Measurements from ENCODE around the gene CHST5. TPM values are rescaled to one million over a fixed set of nuclear protein-coding genes. Genes with fewer than 3 reads are reported as not detected.
A peak's percentile ranks its signal among the peaks of the same experiment; 100 is the strongest.

CHST5 gene
- total RNA-seq, 5 donors from 2014 or later (not counting 1 experiment from before 2014, with no cell fraction given), result 0.09 TPM; not detected in 4

- Mint-ChIP-seq H3K36me3 (peaks cover 59% of the 10 kb centered on the region), H3K4me1 (peaks cover 13 to 42% (median 34%) of the 10 kb centered on the region in 3 donors), H3K27ac (peak overlapping the region in 1 of 2 donors; percentile 19), H3K4me3 (no peak overlapping the region), H3K27me3 (no peaks in the 10 kb centered on the region), H3K9me3 (no peaks in the 10 kb centered on the region)
- ATAC-seq (replicated peaks in 1 of 4), result no peak
- ChIA-PET CTCF (no interaction called here), POLR2A (interaction anchor here in 1 of 2 donors (0.6 kb wide), 1 partner anchor 69 kb away, joined by 3 read pairs; no protein-coding TSS in a partner anchor)
- no peak for DNase-seq
- Histone ChIP-seq H3K27ac (ENCODE audit: low read length) (no peak overlapping the region), H3K36me3 (ENCODE audit: control insufficient read depth in 2 of 2, extremely low read depth in 1 of 2, insufficient read depth in 1 of 2, low read length in 1 of 2) (peaks cover 13 to 82% of the 10 kb centered on the region in 2 donors), H3K4me1 (ENCODE audit: control insufficient read depth in 1 of 2, extremely low read depth in 1 of 2, insufficient read depth in 2 of 2, low read length in 2 of 2) (peaks cover 0 to 6% of the 10 kb centered on the region in 2 experiments), H3K4me3 (ENCODE audit: control insufficient read depth in 1 of 2, extremely low read depth in 1 of 2, low read length in 1 of 2) (no peak overlapping the region), H3K9me3 (no peaks in the 10 kb centered on the region), H3K27me3 (replicated peaks in 1 of 2; ENCODE audit: control insufficient read depth in 2 of 2, extremely low read depth in 1 of 2, insufficient read depth in 2 of 2, low read length in 1 of 2) (no peaks in the 10 kb centered on the region)
- 60% methylated on average over 1 of the region's 3 CpGs for WGBS (ENCODE audit: insufficient coverage)
Measured at GRCh38 chr16:75575958-75576357, 40.0 kb upstream of the CHST5 start.

GRCh38 chr16:75573955-75574354 is 38.0 kb upstream of the CHST5 start:
- Mint-ChIP-seq H3K27ac (peak overlapping the region in 1 of 2 donors; percentile 22), H3K27me3 (no peaks in the 10 kb centered on the region), H3K36me3 (peaks cover 61% of the 10 kb centered on the region), H3K9me3 (no peaks in the 10 kb centered on the region), H3K4me3 (no peak overlapping the region), H3K4me1 (peaks cover 28 to 52% (median 45%) of the 10 kb centered on the region in 3 donors)
- no peaks in the 10 kb centered on the region for H3K27me3 ChIP-seq (replicated peaks in 1 of 2; ENCODE audit: control insufficient read depth in 2 of 2, extremely low read depth in 1 of 2, insufficient read depth in 2 of 2, low read length in 1 of 2)
- DNase-seq (no peak), ATAC-seq (replicated peaks in 1 of 4) (no peak)
- no peak overlapping the region for H3K4me3 ChIP-seq (ENCODE audit: control insufficient read depth in 1 of 2, extremely low read depth in 1 of 2, low read length in 1 of 2)
- WGBS (ENCODE audit: insufficient coverage), result 100% methylated on average over 5 of the region's 5 CpGs
- peaks cover 13 to 89% of the 10 kb centered on the region in 2 donors for H3K36me3 ChIP-seq (ENCODE audit: control insufficient read depth in 2 of 2, extremely low read depth in 1 of 2, insufficient read depth in 1 of 2, low read length in 1 of 2)
- peaks cover 0 to 11% of the 10 kb centered on the region in 2 experiments for H3K4me1 ChIP-seq (ENCODE audit: control insufficient read depth in 1 of 2, extremely low read depth in 1 of 2, insufficient read depth in 2 of 2, low read length in 2 of 2)
- no peak overlapping the region for H3K27ac ChIP-seq (ENCODE audit: low read length)
- CTCF ChIA-PET, result interaction anchor here (0.6 kb wide), 2 partner anchors 25 to 158 kb away, joined by 3 read pairs; no protein-coding TSS in a partner anchor
- POLR2A ChIA-PET, result interaction anchor here in 1 of 2 donors (0.7 kb wide), 1 partner anchor 41 kb away, joined by 3 read pairs; no protein-coding TSS in a partner anchor
- no peaks in the 10 kb centered on the region for H3K9me3 ChIP-seq

GRCh38 chr16:75572864-75573542 is 37.1 kb upstream of the CHST5 start:
- no peaks in the 10 kb centered on the region for H3K9me3 Mint-ChIP-seq
- ChIA-PET CTCF (interaction anchor here (0.5 to 0.6 kb wide), 2 partner anchors 24 to 29 kb away, joined by 3 to 7 read pairs; no protein-coding TSS in a partner anchor), POLR2A (interaction anchor here (0.6 kb wide), 2 partner anchors 56 to 906 kb away, joined by 3 to 11 read pairs; partner anchors contain the start of gene RFWD3 (in 1 of the 2))
- peaks cover 56% of the 10 kb centered on the region for H3K36me3 Mint-ChIP-seq
- H3K4me3 Mint-ChIP-seq, result no peak overlapping the region
- H3K27me3 Mint-ChIP-seq, result no peaks in the 10 kb centered on the region
- no peak overlapping the region for H3K27ac Mint-ChIP-seq
- no peak for DNase-seq
- no peak overlapping the region for H3K27ac ChIP-seq (ENCODE audit: low read length)
- peaks cover 0 to 16% of the 10 kb centered on the region in 2 experiments for H3K4me1 ChIP-seq (ENCODE audit: control insufficient read depth in 1 of 2, extremely low read depth in 1 of 2, insufficient read depth in 2 of 2, low read length in 2 of 2)
- no peak overlapping the region for H3K4me3 ChIP-seq (ENCODE audit: control insufficient read depth in 1 of 2, extremely low read depth in 1 of 2, low read length in 1 of 2)
- H3K9me3 ChIP-seq, result no peaks in the 10 kb centered on the region
- peaks cover 13 to 90% of the 10 kb centered on the region in 2 donors for H3K36me3 ChIP-seq (ENCODE audit: control insufficient read depth in 2 of 2, extremely low read depth in 1 of 2, insufficient read depth in 1 of 2, low read length in 1 of 2)
- 97% methylated on average over 3 of the region's 3 CpGs for WGBS (ENCODE audit: insufficient coverage)
- ATAC-seq (replicated peaks in 1 of 4), result no peak
- peaks cover 33 to 55% (median 52%) of the 10 kb centered on the region in 3 donors for H3K4me1 Mint-ChIP-seq
- no peaks in the 10 kb centered on the region for H3K27me3 ChIP-seq (replicated peaks in 1 of 2; ENCODE audit: control insufficient read depth in 2 of 2, extremely low read depth in 1 of 2, insufficient read depth in 2 of 2, low read length in 1 of 2)

- no peak for DNase-seq
- H3K27me3 ChIP-seq (replicated peaks in 1 of 2; ENCODE audit: control insufficient read depth in 2 of 2, extremely low read depth in 1 of 2, insufficient read depth in 2 of 2, low read length in 1 of 2), result no peaks in the 10 kb centered on the region
- no peak overlapping the region for H3K27ac ChIP-seq (ENCODE audit: low read length)
- H3K4me3 ChIP-seq (ENCODE audit: control insufficient read depth in 1 of 2, extremely low read depth in 1 of 2, low read length in 1 of 2), result no peak overlapping the region
- H3K27ac Mint-ChIP-seq, result no peak overlapping the region
- H3K4me1 Mint-ChIP-seq, result peaks cover 50 to 64% (median 60%) of the 10 kb centered on the region in 3 donors
- no peaks in the 10 kb centered on the region for H3K9me3 Mint-ChIP-seq
- peaks cover 41% of the 10 kb centered on the region for H3K36me3 Mint-ChIP-seq
- no peak for ATAC-seq (replicated peaks in 1 of 4)
- ChIA-PET POLR2A (interaction anchor here in 1 of 2 donors (0.5 kb wide), 1 partner anchor 217 kb away, joined by 3 read pairs; no protein-coding TSS in a partner anchor), CTCF (no interaction called here)
- H3K27me3 Mint-ChIP-seq, result no peaks in the 10 kb centered on the region
- WGBS (ENCODE audit: insufficient coverage), result 63% methylated on average over 1 of the region's 5 CpGs
- H3K9me3 ChIP-seq, result no peaks in the 10 kb centered on the region
- no peak overlapping the region for H3K4me3 Mint-ChIP-seq
- peaks cover 6 to 35% of the 10 kb centered on the region in 2 experiments for H3K4me1 ChIP-seq (ENCODE audit: control insufficient read depth in 1 of 2, extremely low read depth in 1 of 2, insufficient read depth in 2 of 2, low read length in 2 of 2)
- H3K36me3 ChIP-seq (ENCODE audit: control insufficient read depth in 2 of 2, extremely low read depth in 1 of 2, insufficient read depth in 1 of 2, low read length in 1 of 2), result peaks cover 8 to 72% of the 10 kb centered on the region in 2 donors
Measured at GRCh38 chr16:75570396-75571065, 34.6 kb upstream of the CHST5 start.

GRCh38 chr16:75567911-75568310 is 32.0 kb upstream of the CHST5 start:
- no peak overlapping the region for H3K27ac ChIP-seq (ENCODE audit: low read length)
- peaks cover 5% of the 10 kb centered on the region in 2 donors for H3K27me3 Mint-ChIP-seq
- H3K9me3 Mint-ChIP-seq, result no peaks in the 10 kb centered on the region
- no peaks in the 10 kb centered on the region for H3K9me3 ChIP-seq
- H3K4me3 ChIP-seq (ENCODE audit: control insufficient read depth in 1 of 2, extremely low read depth in 1 of 2, low read length in 1 of 2), result no peak overlapping the region
- peaks cover 23% of the 10 kb centered on the region for H3K36me3 Mint-ChIP-seq
- 100% methylated on average over 2 of the region's 4 CpGs for WGBS (ENCODE audit: insufficient coverage)
- peaks cover 0 to 51% of the 10 kb centered on the region in 2 donors for H3K36me3 ChIP-seq (ENCODE audit: control insufficient read depth in 2 of 2, extremely low read depth in 1 of 2, insufficient read depth in 1 of 2, low read length in 1 of 2)
- ChIA-PET CTCF (interaction anchor here in 1 of 2 donors (0.5 kb wide), 1 partner anchor 411 kb away, joined by 5 read pairs; no protein-coding TSS in a partner anchor), POLR2A (interaction anchor here in 1 of 2 donors (0.6 to 3.2 kb wide), 2 partner anchors 79 to 191 kb away, joined by 3 to 13 read pairs; partner anchors contain the start of genes KARS1 and TERF2IP)
- H3K27ac Mint-ChIP-seq, result peak overlapping the region; percentile 28 to 64
- H3K27me3 ChIP-seq (replicated peaks in 1 of 2; ENCODE audit: control insufficient read depth in 2 of 2, extremely low read depth in 1 of 2, insufficient read depth in 2 of 2, low read length in 1 of 2), result peaks cover 0 to 4% of the 10 kb centered on the region in 2 experiments
- H3K4me3 Mint-ChIP-seq, result peak overlapping the region; percentile 89 to 100 (median 99)
- ATAC-seq (replicated peaks in 1 of 4), result no peak
- DNase-seq, result no peak
- peaks cover 6 to 40% of the 10 kb centered on the region in 2 experiments for H3K4me1 ChIP-seq (ENCODE audit: control insufficient read depth in 1 of 2, extremely low read depth in 1 of 2, insufficient read depth in 2 of 2, low read length in 2 of 2)
- H3K4me1 Mint-ChIP-seq, result peaks cover 40 to 62% (median 55%) of the 10 kb centered on the region in 3 donors
